HUES64 (cell line): Measurements from ENCODE around the gene EPN2.

Experiments
- H3K27ac ChIP-seq: 2 replicates; pipeline ENCODE4 v1.7.0; 2013; ENCODE audit warnings: low read depth, low read length, inconsistent platforms
- H3K27me3 ChIP-seq: 2 replicates; pipeline ENCODE4 v1.6.1; 2013; ENCODE audit warnings: mild to moderate bottlenecking, low read length; ENCODE audit not compliant: insufficient read depth
- H3K36me3 ChIP-seq: 2 replicates; pipeline ENCODE4 v1.6.1; 2013; ENCODE audit warnings: mild to moderate bottlenecking, low read length; ENCODE audit not compliant: insufficient read depth
- H3K4me1 ChIP-seq: 2 replicates; pipeline ENCODE4 v1.6.1; 2013; ENCODE audit warnings: mild to moderate bottlenecking, low read length, moderate library complexity; ENCODE audit not compliant: insufficient read depth
- H3K4me3 ChIP-seq: 2 replicates; pipeline ENCODE4 v1.5.1; 2013; ENCODE audit warnings: mild to moderate bottlenecking, low read length, moderate library complexity
- H3K9ac ChIP-seq: 2 replicates; pipeline ENCODE4 v1.6.1; 2013; ENCODE audit warnings: mild to moderate bottlenecking, low read depth, low read length
- H3K9me3 ChIP-seq: 2 replicates; pipeline ENCODE4 v1.6.1; 2013; ENCODE audit warnings: low read depth, low read length; ENCODE audit not compliant: insufficient read depth
- WGBS: fragments of 150-250, 120-280 bp; methylation state at CpG from one replicate; pipeline ENCODE4 v1.1.7; 2013; ENCODE audit warnings: missing lambda C conversion rate; 5-methylcytosine and 5-hydroxymethylcytosine counted together

EPN2 gene

GRCh38 chr17:19354748-19355147 is 117.6 kb downstream of the EPN2 start:
- no peak overlapping the region for H3K9ac ChIP-seq
- 78% methylated on average over 6 of the region's 6 CpGs for WGBS
- H3K9me3 ChIP-seq = no peaks in the 10 kb centered on the region
- no peak overlapping the region for H3K4me3 ChIP-seq
- no peak overlapping the region for H3K27ac ChIP-seq
- peaks cover 3% of the 10 kb centered on the region; the same call in 1 of the 2 replicates for H3K4me1 ChIP-seq
- H3K36me3 ChIP-seq = peaks cover 11% of the 10 kb centered on the region; the same call in 1 of the 2 replicates
- H3K27me3 ChIP-seq = no peaks in the 10 kb centered on the region

GRCh38 chr17:19357351-19357750 is 120.2 kb downstream of the EPN2 start:
- no peak overlapping the region for H3K4me3 ChIP-seq
- H3K9ac ChIP-seq = no peak overlapping the region
- no peak overlapping the region for H3K27ac ChIP-seq
- 92% methylated on average over 7 of the region's 7 CpGs for WGBS
- H3K9me3 ChIP-seq = no peaks in the 10 kb centered on the region
- H3K4me1 ChIP-seq = peaks cover 3% of the 10 kb centered on the region; the same call in 1 of the 2 replicates
- H3K36me3 ChIP-seq = peaks cover 11% of the 10 kb centered on the region; the same call in 1 of the 2 replicates
- H3K27me3 ChIP-seq = no peaks in the 10 kb centered on the region

- Histone ChIP-seq H3K27ac (no peak overlapping the region), H3K4me3 (no peak overlapping the region), H3K4me1 (peaks cover 3% of the 10 kb centered on the region; the same call in 1 of the 2 replicates), H3K36me3 (peaks cover 11% of the 10 kb centered on the region; the same call in 1 of the 2 replicates), H3K9ac (no peak overlapping the region), H3K9me3 (no peaks in the 10 kb centered on the region), H3K27me3 (no peaks in the 10 kb centered on the region)
- WGBS = 92% methylated on average over 7 of the region's 7 CpGs
These were observed 120.6 kb downstream of the EPN2 start for GRCh38 chr17:19357761-19358160.

GRCh38 chr17:19359151-19359550 is 122.0 kb downstream of the EPN2 start:
- no peak overlapping the region for H3K4me3 ChIP-seq
- H3K27me3 ChIP-seq = no peaks in the 10 kb centered on the region
- H3K9ac ChIP-seq = no peak overlapping the region
- peaks cover 11% of the 10 kb centered on the region; the same call in 1 of the 2 replicates for H3K36me3 ChIP-seq
- H3K9me3 ChIP-seq = no peaks in the 10 kb centered on the region
- H3K27ac ChIP-seq = no peak overlapping the region
- H3K4me1 ChIP-seq = peaks cover 1% of the 10 kb centered on the region; the same call in 1 of the 2 replicates
- WGBS = 92% methylated on average over 7 of the region's 7 CpGs

GRCh38 chr17:19359856-19360255 is 122.7 kb downstream of the EPN2 start:
- H3K9ac ChIP-seq = no peak overlapping the region
- H3K27me3 ChIP-seq = no peaks in the 10 kb centered on the region
- no peak overlapping the region for H3K4me3 ChIP-seq
- H3K9me3 ChIP-seq = no peaks in the 10 kb centered on the region
- 96% methylated on average over 5 of the region's 5 CpGs for WGBS
- H3K27ac ChIP-seq = no peak overlapping the region
- peaks cover 11% of the 10 kb centered on the region; the same call in 1 of the 2 replicates for H3K36me3 ChIP-seq
- no peaks in the 10 kb centered on the region for H3K4me1 ChIP-seq

- H3K4me3 ChIP-seq = no peak overlapping the region
- 93% methylated on average over 8 of the region's 8 CpGs for WGBS
- H3K27ac ChIP-seq = no peak overlapping the region
- no peaks in the 10 kb centered on the region for H3K4me1 ChIP-seq
- no peaks in the 10 kb centered on the region for H3K27me3 ChIP-seq
- H3K9ac ChIP-seq = no peak overlapping the region
- H3K36me3 ChIP-seq = peaks cover 11% of the 10 kb centered on the region; the same call in 1 of the 2 replicates
- no peaks in the 10 kb centered on the region for H3K9me3 ChIP-seq
These were observed 123.6 kb downstream of the EPN2 start for GRCh38 chr17:19360772-19361171.

GRCh38 chr17:19361326-19361725 is 124.2 kb downstream of the EPN2 start:
- Histone ChIP-seq H3K36me3 (peaks cover 11% of the 10 kb centered on the region; the same call in 1 of the 2 replicates), H3K4me3 (peak overlapping the region; percentile 75), H3K27ac (no peak overlapping the region), H3K9ac (no peak overlapping the region), H3K9me3 (no peaks in the 10 kb centered on the region), H3K27me3 (no peaks in the 10 kb centered on the region), H3K4me1 (no peaks in the 10 kb centered on the region)
- 79% methylated on average over 5 of the region's 6 CpGs for WGBS

- WGBS = 26% methylated on average over 16 of the region's 16 CpGs
- peak overlapping the region; percentile 48 for H3K9ac ChIP-seq
- H3K36me3 ChIP-seq = peaks cover 11% of the 10 kb centered on the region; the same call in 1 of the 2 replicates
- H3K9me3 ChIP-seq = no peaks in the 10 kb centered on the region
- peak overlapping the region; percentile 77 for H3K27ac ChIP-seq
- no peaks in the 10 kb centered on the region for H3K4me1 ChIP-seq
- peak overlapping the region; percentile 75 for H3K4me3 ChIP-seq
- no peaks in the 10 kb centered on the region for H3K27me3 ChIP-seq
These were observed 124.7 kb downstream of the EPN2 start for GRCh38 chr17:19361944-19362276.

GRCh38 chr17:19362277-19363113 is 125.3 kb downstream of the EPN2 start, which contains the start of gene B9D1:
Gene B9D1 (minus strand): TSS chr17:19362723. CDS start chr17:19362569, 154 bp downstream.
- peak within 1 kb of the TSS; percentile 77 for H3K27ac ChIP-seq
- peak within 1 kb of the TSS; percentile 75 for H3K4me3 ChIP-seq
- H3K27me3 ChIP-seq = no peaks in the 10 kb centered on the region
- WGBS = under 1% methylated on average over 83 of the region's 83 CpGs
- peaks cover 6% of the 10 kb centered on the region; the same call in 1 of the 2 replicates for H3K36me3 ChIP-seq
- H3K9ac ChIP-seq = peak within 1 kb of the TSS; percentile 54
- no peaks in the 10 kb centered on the region for H3K4me1 ChIP-seq
- no peaks in the 10 kb centered on the region for H3K9me3 ChIP-seq

GRCh38 chr17:19363114-19363438 is 125.9 kb downstream of the EPN2 start:
- Histone ChIP-seq H3K4me3 (peak overlapping the region; percentile 75), H3K27ac (no peak overlapping the region), H3K36me3 (peaks cover under 1% of the 10 kb centered on the region; the same call in 1 of the 2 replicates), H3K27me3 (no peaks in the 10 kb centered on the region), H3K9me3 (no peaks in the 10 kb centered on the region), H3K4me1 (no peaks in the 10 kb centered on the region), H3K9ac (no peak overlapping the region)
- 43% methylated on average over 14 of the region's 14 CpGs for WGBS

- H3K4me3 ChIP-seq = no peak overlapping the region
- H3K9me3 ChIP-seq = no peaks in the 10 kb centered on the region
- no peak overlapping the region for H3K27ac ChIP-seq
- no peaks in the 10 kb centered on the region for H3K36me3 ChIP-seq
- 67% methylated on average over 6 of the region's 6 CpGs for WGBS
- no peaks in the 10 kb centered on the region for H3K4me1 ChIP-seq
- no peak overlapping the region for H3K9ac ChIP-seq
- no peaks in the 10 kb centered on the region for H3K27me3 ChIP-seq
These were observed 126.4 kb downstream of the EPN2 start for GRCh38 chr17:19363460-19364035.
